Measurements from ENCODE around the gene FTSJ1.

Gene FTSJ1

GRCh38 chrX:48531358-48531959 is 55.5 kb downstream of the FTSJ1 start:
- peak; percentile 46 for DNase-seq

- no peak for DNase-seq
Measured at GRCh38 chrX:48532161-48532560, 56.2 kb downstream of the FTSJ1 start.

GRCh38 chrX:48533165-48533564 is 57.2 kb downstream of the FTSJ1 start:
- no peak for DNase-seq

All from CD4-positive, alpha-beta T cell treated with Interleukin-21 for 1 hour (primary cell).